ENCODE measurements around the gene MYO3B.

DNA sequence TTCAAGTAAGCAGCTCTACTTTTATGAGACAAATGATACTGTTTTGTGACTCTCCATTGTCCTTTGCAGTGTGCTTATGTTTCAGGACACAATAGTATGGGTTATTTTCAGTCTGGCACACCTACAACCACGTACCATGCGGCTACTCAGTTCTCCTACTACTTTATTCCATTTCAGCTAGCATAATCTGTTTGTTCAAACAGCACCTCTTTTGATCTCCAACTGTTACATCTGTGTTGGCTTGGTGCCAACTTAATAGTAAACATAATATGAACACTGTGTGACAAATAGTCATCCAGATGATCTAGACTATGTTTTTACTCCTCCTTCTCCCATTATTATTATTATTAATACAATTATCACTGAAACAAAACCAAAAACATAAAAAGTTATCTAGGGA, 40.5 kb downstream of the MYO3B start:
- no peak for TF ChIP-seq POLR2A (IDR thresholded peaks at IDR 0.05; ENCODE audit: low read length)
- TF ChIP-seq CTCF (IDR thresholded peaks at IDR 0.05), result no peak
- no peak for TF ChIP-seq USF2 (IDR thresholded peaks at IDR 0.05)
- no peak for TF ChIP-seq BHLHE40 (IDR thresholded peaks at IDR 0.05; ENCODE audit: low read depth, low read length)
- no peak for TF ChIP-seq EP300 (IDR thresholded peaks at IDR 0.05)
- no peak for TF ChIP-seq RNF2 (IDR thresholded peaks at IDR 0.05; ENCODE audit: borderline replicate concordance, low read depth)
- no peak for TF ChIP-seq SMC3 (IDR thresholded peaks at IDR 0.05)
- no peak for TF ChIP-seq RAD21 (conservative IDR thresholded peaks at IDR 0.05 in 1 of 2, IDR thresholded peaks at IDR 0.05 in 1 of 2)
- no peak for TF ChIP-seq MAFK (IDR thresholded peaks at IDR 0.05; ENCODE audit: partially characterized antibody)
